ENCODE measurements around the gene OR4B1. TPM values are rescaled to one million over a fixed set of nuclear protein-coding genes. Genes with fewer than 3 reads are reported as not detected.
"Not testable (repeated sequence)": the region's sequence is repeated elsewhere in the genome, so short reads cannot be mapped to it uniquely, and the experiment has no call there.

The OR4B1 gene
- total RNA-seq, 1 donor from 2014 or later, result not detected

DNA sequence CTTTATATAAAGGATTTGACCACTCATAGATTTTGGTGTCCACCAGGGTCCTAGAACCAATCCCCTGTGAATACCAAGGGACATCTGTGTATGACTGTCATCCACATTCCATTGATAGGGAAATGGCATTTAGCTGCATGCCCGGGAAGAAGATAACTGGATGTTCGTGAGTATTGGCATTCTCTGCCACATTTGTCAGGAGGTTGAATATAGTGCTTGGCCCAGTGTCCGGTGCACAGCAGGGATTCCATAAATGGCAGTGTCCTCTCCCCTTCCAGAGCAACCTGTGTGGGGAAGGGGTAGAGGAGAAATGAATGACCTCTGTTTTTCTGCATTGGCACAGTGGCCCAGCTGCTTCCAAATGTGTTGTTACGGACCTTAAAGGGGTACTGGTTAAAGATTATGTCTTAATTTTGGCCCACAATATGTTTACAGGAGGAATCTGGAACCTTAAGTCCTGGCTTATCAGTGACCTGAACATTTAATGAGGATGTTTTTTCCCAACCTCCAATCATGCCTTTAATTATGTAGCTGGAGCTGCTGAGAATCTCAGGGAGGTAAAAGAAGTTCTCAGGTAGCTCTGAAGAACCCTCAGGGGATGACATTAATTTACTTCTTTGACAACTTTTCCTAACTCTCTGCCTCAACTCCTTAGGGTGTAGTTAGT is 33.6 kb upstream of the OR4B1 start:
- H3K9me3 Mint-ChIP-seq, result no peaks in the 10 kb centered on the region
- Histone ChIP-seq H3K4me1 (no peaks in the 10 kb centered on the region), H3K4me3 (no peak overlapping the region), H3K27me3 (no peaks in the 10 kb centered on the region), H3K4me2 (no peak overlapping the region), H3K36me3 (no peaks in the 10 kb centered on the region), H3K79me2 (ENCODE audit: low read depth) (no peaks in the 10 kb centered on the region), H4K20me1 (ENCODE audit: low read depth) (no peaks in the 10 kb centered on the region), H3K9me3 (ENCODE audit: low read depth) (no peaks in the 10 kb centered on the region), H3K9ac (no peak overlapping the region), H3K27ac (no peak overlapping the region), H3F3A (ENCODE audit: low read depth) (no peaks in the 10 kb centered on the region), H2AFZ (replicated peaks) (no peak overlapping the region)
- H3K4me3 Mint-ChIP-seq, result no peak overlapping the region
- no peak overlapping the region for H3K27ac Mint-ChIP-seq
- no peak for DNase-seq (ENCODE audit: low spot score)
- peaks cover 4% of the 10 kb centered on the region for H3K27me3 Mint-ChIP-seq (ENCODE audit: insufficient read depth, low read depth)
- no peaks in the 10 kb centered on the region for H3K36me3 Mint-ChIP-seq
- no peaks in the 10 kb centered on the region for H3K4me1 Mint-ChIP-seq
- TF ChIP-seq EZH2 (IDR thresholded peaks at IDR 0.05) (no peak), EZH2phosphoT487 (IDR thresholded peaks at IDR 0.05) (no peak)
- TF ChIP-seq, protein P1, sequence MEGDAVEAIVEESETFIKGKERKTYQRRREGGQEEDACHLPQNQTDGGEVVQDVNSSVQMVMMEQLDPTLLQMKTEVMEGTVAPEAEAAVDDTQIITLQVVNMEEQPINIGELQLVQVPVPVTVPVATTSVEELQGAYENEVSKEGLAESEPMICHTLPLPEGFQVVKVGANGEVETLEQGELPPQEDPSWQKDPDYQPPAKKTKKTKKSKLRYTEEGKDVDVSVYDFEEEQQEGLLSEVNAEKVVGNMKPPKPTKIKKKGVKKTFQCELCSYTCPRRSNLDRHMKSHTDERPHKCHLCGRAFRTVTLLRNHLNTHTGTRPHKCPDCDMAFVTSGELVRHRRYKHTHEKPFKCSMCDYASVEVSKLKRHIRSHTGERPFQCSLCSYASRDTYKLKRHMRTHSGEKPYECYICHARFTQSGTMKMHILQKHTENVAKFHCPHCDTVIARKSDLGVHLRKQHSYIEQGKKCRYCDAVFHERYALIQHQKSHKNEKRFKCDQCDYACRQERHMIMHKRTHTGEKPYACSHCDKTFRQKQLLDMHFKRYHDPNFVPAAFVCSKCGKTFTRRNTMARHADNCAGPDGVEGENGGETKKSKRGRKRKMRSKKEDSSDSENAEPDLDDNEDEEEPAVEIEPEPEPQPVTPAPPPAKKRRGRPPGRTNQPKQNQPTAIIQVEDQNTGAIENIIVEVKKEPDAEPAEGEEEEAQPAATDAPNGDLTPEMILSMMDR (IDR thresholded peaks at IDR 0.05), result no peak

DNA sequence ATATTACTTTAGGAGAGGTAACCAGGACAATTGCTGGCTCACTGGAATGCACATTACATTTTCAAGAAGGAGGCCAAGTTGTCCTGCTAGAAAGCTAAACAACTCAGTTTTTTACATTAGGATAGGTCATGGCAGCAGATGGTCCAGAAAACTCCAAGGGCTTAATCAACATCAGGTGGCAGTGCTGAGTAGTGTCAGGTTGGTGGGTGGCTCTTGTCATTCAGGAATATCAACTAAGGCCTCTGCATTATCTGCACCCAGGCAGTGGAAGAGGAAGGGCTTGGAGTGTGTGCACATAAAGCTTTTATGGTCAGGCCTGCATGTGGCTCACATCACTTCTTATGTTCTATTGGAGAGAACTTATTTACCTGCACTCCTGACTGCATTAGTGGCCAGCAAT is 32.2 kb upstream of the OR4B1 start:
- Histone ChIP-seq H3K36me3 (no peaks in the 10 kb centered on the region), H3F3A (ENCODE audit: low read depth) (no peaks in the 10 kb centered on the region), H3K79me2 (ENCODE audit: low read depth) (no peaks in the 10 kb centered on the region), H2AFZ (replicated peaks) (no peak overlapping the region), H3K9me3 (ENCODE audit: low read depth) (no peaks in the 10 kb centered on the region), H3K4me3 (no peak overlapping the region), H3K9ac (no peak overlapping the region), H3K27ac (no peak overlapping the region), H3K27me3 (no peaks in the 10 kb centered on the region), H3K4me1 (no peaks in the 10 kb centered on the region), H4K20me1 (ENCODE audit: low read depth) (no peaks in the 10 kb centered on the region), H3K4me2 (no peak overlapping the region)
- no peaks in the 10 kb centered on the region for H3K9me3 Mint-ChIP-seq
- H3K4me1 Mint-ChIP-seq, result no peaks in the 10 kb centered on the region
- H3K36me3 Mint-ChIP-seq, result no peaks in the 10 kb centered on the region
- DNase-seq (ENCODE audit: low spot score), result no peak
- H3K27ac Mint-ChIP-seq, result no peak overlapping the region
- peaks cover 3% of the 10 kb centered on the region for H3K27me3 Mint-ChIP-seq (ENCODE audit: insufficient read depth, low read depth)
- TF ChIP-seq EZH2phosphoT487 (IDR thresholded peaks at IDR 0.05) (no peak), EZH2 (IDR thresholded peaks at IDR 0.05) (no peak)
- TF ChIP-seq, protein P1 (IDR thresholded peaks at IDR 0.05), result no peak
- no peak overlapping the region for H3K4me3 Mint-ChIP-seq

DNA sequence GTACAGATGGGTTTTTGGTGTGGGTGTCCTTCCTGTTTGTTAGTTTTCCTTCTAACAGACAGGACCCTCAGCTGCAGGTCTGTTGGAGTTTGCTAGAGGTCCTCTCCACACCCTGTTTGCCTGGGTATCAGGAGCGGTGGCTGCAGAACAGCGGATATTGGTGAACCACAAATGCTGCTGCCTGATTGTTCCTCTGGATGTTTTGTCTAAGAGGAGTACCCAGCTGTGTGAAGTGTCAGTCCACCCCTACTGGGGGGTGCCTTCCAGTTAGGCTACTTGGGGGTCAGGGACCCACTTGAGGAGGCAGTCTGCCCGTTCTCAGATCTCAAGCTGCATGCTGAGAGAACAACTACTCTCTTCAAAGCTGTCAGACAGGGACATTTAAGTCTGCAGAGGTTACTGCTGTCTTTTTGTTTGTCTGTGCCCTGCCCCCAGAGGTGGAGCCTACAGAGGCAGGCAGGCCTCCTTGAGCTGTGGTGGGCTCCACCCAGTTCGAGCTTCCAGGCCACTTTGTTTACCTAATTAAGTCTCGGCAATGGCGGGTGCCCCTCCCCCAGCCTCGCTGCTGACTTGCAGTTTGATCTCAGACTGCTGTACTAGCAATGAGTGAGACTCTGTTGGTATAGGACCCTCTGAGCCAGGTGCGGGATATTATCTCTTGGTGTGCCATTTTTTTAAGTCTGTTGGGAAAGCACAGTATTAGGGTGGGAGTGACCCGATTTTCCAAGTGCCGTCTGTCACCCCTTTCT is 25.5 kb upstream of the OR4B1 start:
- H3K36me3 ChIP-seq; H3F3A ChIP-seq (ENCODE audit: low read depth); DNase-seq (ENCODE audit: low spot score); H3K27ac ChIP-seq; H3K27ac Mint-ChIP-seq; H3K9ac ChIP-seq; H3K4me1 Mint-ChIP-seq; H3K27me3 ChIP-seq; H3K4me3 ChIP-seq; H3K4me1 ChIP-seq; H3K9me3 Mint-ChIP-seq; H3K79me2 ChIP-seq (ENCODE audit: low read depth); H2AFZ ChIP-seq (replicated peaks); H3K27me3 Mint-ChIP-seq (ENCODE audit: insufficient read depth, low read depth); H3K36me3 Mint-ChIP-seq; H3K4me2 ChIP-seq; H4K20me1 ChIP-seq (ENCODE audit: low read depth); H3K4me3 Mint-ChIP-seq: not testable (repeated sequence)
- peaks cover 11% of the 10 kb centered on the region for H3K9me3 ChIP-seq (ENCODE audit: low read depth)

DNA sequence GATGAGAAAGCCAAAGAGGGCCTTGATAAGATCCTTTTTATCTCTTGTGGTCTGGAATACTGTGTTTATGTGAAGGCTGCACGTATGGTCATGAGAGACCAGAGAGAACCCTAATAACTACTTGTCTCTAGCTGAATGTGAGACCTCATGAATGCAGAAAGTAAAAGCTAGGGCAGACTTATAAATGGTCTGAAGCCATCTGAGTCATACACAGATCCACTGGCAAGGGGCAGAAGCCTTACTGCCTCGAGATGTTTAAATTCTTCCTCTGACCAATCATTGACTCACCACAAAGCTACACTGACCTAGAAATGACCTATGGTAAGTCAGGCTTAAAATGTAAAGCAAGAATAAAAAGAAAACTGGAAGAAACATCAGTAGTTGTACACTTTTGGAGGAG is 22.7 kb upstream of the OR4B1 start:
- H3K9me3 ChIP-seq (ENCODE audit: low read depth), result peaks cover 11% of the 10 kb centered on the region
- H3K9ac ChIP-seq, result no peak overlapping the region
- H3K36me3 ChIP-seq, result no peaks in the 10 kb centered on the region
- no peaks in the 10 kb centered on the region for H3K4me1 ChIP-seq
- Mint-ChIP-seq H3K27me3 (ENCODE audit: insufficient read depth, low read depth) (no peaks in the 10 kb centered on the region), H3K4me1 (no peaks in the 10 kb centered on the region), H3K27ac (no peak overlapping the region), H3K36me3 (no peaks in the 10 kb centered on the region), H3K4me3 (no peak overlapping the region), H3K9me3 (peaks cover 2% of the 10 kb centered on the region)
- H3F3A ChIP-seq (ENCODE audit: low read depth), result no peaks in the 10 kb centered on the region
- no peaks in the 10 kb centered on the region for H4K20me1 ChIP-seq (ENCODE audit: low read depth)
- no peaks in the 10 kb centered on the region for H3K27me3 ChIP-seq
- DNase-seq (ENCODE audit: low spot score), result no peak
- no peak overlapping the region for H2AFZ ChIP-seq (replicated peaks)
- no peaks in the 10 kb centered on the region for H3K79me2 ChIP-seq (ENCODE audit: low read depth)
- H3K27ac ChIP-seq, result no peak overlapping the region
- TF ChIP-seq, protein P1 (IDR thresholded peaks at IDR 0.05), result no peak
- no peak for TF ChIP-seq EZH2phosphoT487 (IDR thresholded peaks at IDR 0.05)
- no peak for TF ChIP-seq EZH2 (IDR thresholded peaks at IDR 0.05)
- H3K4me2 ChIP-seq, result no peak overlapping the region
- H3K4me3 ChIP-seq, result no peak overlapping the region
